Body of pancreas (tissue), 4 donors: ENCODE data around the gene ACLY. TPM values are rescaled to one million over a fixed set of nuclear protein-coding genes. Genes with fewer than 3 reads are reported as not detected.

Experiments used
- ATAC-seq: fragments of 150-250 bp; one replicate; pipeline ENCODE4 v1.9.1; 2016
- DNase-seq, 4 donors: peaks; one replicate each; pipeline ENCODE4 v3.0.0-alpha.2; 2019
- H3K27ac ChIP-seq, 4 donors: fragments of 200-600 bp; sonication (generic); 1 replicate in 3 of 4; 2 replicates in 1 of 4; pipeline versions ENCODE4 v1.5.1 to v1.6.1; 2016 to 2019; ENCODE audit warnings: mild to moderate bottlenecking in 1 of 4, mixed read lengths in 1 of 4, moderate library complexity in 1 of 4
- H3K27me3 ChIP-seq, 2 donors: fragments of 200-600 bp; sonication (generic); one replicate each; pipeline ENCODE4 v1.6.0; 2016; ENCODE audit warnings: mild to moderate bottlenecking in 1 of 2
- H3K36me3 ChIP-seq, 2 donors: fragments of 200-600 bp; sonication (generic); replicated peaks in 1 of 2; 2 replicates each; pipeline ENCODE4 v1.5.1; 2016; ENCODE audit warnings: low read depth in 2 of 2; ENCODE audit not compliant: insufficient read depth in 1 of 2
- H3K4me1 ChIP-seq: fragments of 200-600 bp; sonication (generic); one replicate; pipeline ENCODE4 v1.6.0; 2016
- H3K4me3 ChIP-seq, 2 donors: fragments of 200-600 bp; sonication (generic); 1 replicate in 1 of 2; 2 replicates in 1 of 2; pipeline ENCODE4 v1.5.1; 2016 to 2019
- H3K9me3 ChIP-seq, 3 donors: fragments of 200-600 bp; sonication (generic); 1 replicate in 2 of 3; 2 replicates in 1 of 3; pipeline ENCODE4 v1.5.1; 2016
- POLR2A ChIP-seq, 3 donors: fragments of 450-650 bp; IDR thresholded peaks; one replicate each; pipeline ENCODE4 v1.6.1; 2016; ENCODE audit warnings: antibody characterized with exemption in 3 of 3, mild to moderate bottlenecking in 2 of 3
- WGBS, 2 donors: methylation state at CpG; one replicate each; pipeline ENCODE4 v1.1.5; 2017; 5-methylcytosine and 5-hydroxymethylcytosine counted together
- intact Hi-C: fragments of 100-400 bp; cut with DNase I; formaldehyde crosslinking; loops from one replicate; pipeline ENCODE4 v1.15.1; 2023
- total RNA-seq, 2 donors: library from RNA; depleted of rRNA; stranded (reverse); fragments of >200 nt; gene quantifications; one replicate each; pipeline ENCODE4 v1.1.0, GENCODE V29; 2016
- TF ChIP-seq, protein P1 (sequence below), 7 experiments: fragments of 450-650 bp in 4 of 7; fragments of 200-600 bp in 3 of 7; sonication (generic) in 3 of 7; IDR thresholded peaks; one replicate each; pipeline ENCODE4 v1.5.1; 2016 to 2019; ENCODE audit warnings: antibody characterized with exemption in 7 of 7

ACLY gene
- total RNA-seq, 2 donors from 2014 or later, result 39.2 to 59.0 TPM

DNA sequence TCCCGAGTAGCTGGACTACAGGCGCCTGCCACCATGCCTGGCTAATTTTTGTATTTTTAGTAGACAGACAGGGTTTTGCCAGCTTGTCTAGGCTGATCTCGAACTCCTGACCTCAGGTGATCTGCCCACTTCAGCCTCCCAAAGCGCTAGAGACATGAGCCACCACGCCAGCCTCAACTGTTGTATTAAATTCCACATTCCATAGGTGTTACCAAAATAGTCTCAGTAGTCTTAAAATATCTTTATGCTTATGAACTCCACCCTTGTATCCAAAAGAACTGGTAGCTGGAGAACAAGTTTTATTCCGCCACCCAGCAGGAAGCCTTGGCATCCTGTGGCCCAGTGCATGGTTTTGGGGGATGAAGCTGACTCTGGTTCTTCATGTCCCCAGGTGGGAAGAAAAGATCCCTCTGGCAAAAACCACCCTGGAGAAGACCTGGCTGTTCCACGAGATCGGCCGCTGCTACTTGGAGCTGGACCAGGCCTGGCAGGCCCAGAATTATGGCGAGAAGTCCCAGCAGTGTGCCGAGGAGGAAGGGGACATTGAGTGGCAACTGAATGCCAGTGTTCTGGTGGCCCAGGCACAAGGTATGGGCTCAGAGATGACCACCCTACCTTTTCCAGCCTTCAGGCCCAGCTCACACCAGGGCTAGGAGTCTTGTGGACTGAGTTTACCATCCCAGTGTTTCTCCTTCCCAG lies 30.2 kb upstream of the ACLY start:
- Histone ChIP-seq H3K9me3 (no peaks in the 10 kb centered on the region), H3K27me3 (no peaks in the 10 kb centered on the region), H3K4me1 (peaks cover 7% of the 10 kb centered on the region), H3K27ac (no peak overlapping the region), H3K36me3 (no peaks in the 10 kb centered on the region), H3K4me3 (no peak overlapping the region)
- ATAC-seq (no peak), DNase-seq (no peak)
- 78 to 84% methylated on average over 11 of the region's 11 CpGs for WGBS, 2 donors
- TF ChIP-seq, protein P1, sequence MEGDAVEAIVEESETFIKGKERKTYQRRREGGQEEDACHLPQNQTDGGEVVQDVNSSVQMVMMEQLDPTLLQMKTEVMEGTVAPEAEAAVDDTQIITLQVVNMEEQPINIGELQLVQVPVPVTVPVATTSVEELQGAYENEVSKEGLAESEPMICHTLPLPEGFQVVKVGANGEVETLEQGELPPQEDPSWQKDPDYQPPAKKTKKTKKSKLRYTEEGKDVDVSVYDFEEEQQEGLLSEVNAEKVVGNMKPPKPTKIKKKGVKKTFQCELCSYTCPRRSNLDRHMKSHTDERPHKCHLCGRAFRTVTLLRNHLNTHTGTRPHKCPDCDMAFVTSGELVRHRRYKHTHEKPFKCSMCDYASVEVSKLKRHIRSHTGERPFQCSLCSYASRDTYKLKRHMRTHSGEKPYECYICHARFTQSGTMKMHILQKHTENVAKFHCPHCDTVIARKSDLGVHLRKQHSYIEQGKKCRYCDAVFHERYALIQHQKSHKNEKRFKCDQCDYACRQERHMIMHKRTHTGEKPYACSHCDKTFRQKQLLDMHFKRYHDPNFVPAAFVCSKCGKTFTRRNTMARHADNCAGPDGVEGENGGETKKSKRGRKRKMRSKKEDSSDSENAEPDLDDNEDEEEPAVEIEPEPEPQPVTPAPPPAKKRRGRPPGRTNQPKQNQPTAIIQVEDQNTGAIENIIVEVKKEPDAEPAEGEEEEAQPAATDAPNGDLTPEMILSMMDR (IDR thresholded peaks at IDR 0.05), result no peak
- TF ChIP-seq POLR2A (IDR thresholded peaks at IDR 0.05), result no peak
- intact Hi-C loops, result no loop called here

DNA sequence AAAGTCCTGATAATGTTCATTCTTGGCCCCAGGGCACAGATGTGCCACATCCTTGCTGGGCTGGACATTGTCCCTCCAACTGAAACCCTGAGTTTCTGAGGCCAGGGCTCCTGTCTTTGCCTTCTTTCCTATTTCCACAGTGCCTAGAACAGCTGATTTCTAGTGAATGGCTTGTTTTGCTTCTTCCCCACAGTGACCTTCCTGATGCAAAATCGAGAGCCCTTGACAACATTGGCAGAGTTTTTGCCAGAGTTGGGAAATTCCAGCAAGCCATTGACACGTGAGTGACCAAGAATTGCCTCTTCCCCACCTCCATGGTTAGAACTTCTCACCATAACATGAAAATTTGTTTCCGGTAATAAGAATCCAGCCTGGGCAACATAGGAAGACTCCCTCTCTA lies 26.2 kb upstream of the ACLY start:
- H3K9me3 ChIP-seq, result no peaks in the 10 kb centered on the region
- no peaks in the 10 kb centered on the region for H3K36me3 ChIP-seq
- DNase-seq, result no peak
- TF ChIP-seq, protein P1 (IDR thresholded peaks at IDR 0.05), result no peak
- TF ChIP-seq POLR2A (IDR thresholded peaks at IDR 0.05), result no peak
- 52 to 63% methylated on average over 3 of the region's 3 CpGs for WGBS, 2 donors
- H3K27ac ChIP-seq, result peak overlapping the region in 1 of 4 donors; percentile 39
- H3K27me3 ChIP-seq, result no peaks in the 10 kb centered on the region
- intact Hi-C loops, result no loop called here
- H3K4me3 ChIP-seq, result no peak overlapping the region
- ATAC-seq, result no peak
- H3K4me1 ChIP-seq, result peaks cover 7% of the 10 kb centered on the region

DNA sequence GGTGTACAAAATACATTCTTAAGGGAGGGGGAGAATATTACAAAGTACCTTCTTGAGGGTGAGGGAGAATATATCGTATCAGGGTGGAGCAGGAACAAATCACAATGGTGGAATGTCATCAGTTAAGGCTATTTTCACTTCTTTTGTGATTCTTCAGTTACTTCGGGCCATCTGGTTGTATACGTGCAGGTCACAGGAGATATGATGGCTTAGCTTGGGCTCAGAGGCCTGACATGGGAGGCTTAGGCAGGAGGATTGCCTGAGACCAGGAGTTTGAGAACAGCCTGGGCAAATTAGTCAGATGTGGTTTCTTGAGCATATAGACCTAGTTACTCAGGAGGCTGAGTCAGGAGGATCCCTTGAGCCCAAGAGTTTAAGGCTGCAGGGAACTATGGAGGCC lies 24.7 kb upstream of the ACLY start:
- H3K4me1 ChIP-seq, result peaks cover 14% of the 10 kb centered on the region
- WGBS, 2 donors, result 82 to 84% methylated on average over 3 of the region's 3 CpGs
- H3K4me3 ChIP-seq, result no peak overlapping the region
- DNase-seq (no peak), ATAC-seq (no peak)
- TF ChIP-seq, protein P1 (IDR thresholded peaks at IDR 0.05), result no peak
- no peak for TF ChIP-seq POLR2A (IDR thresholded peaks at IDR 0.05)
- intact Hi-C loops, result no loop called here
- no peaks in the 10 kb centered on the region for H3K9me3 ChIP-seq
- no peaks in the 10 kb centered on the region for H3K36me3 ChIP-seq
- H3K27me3 ChIP-seq, result no peaks in the 10 kb centered on the region
- no peak overlapping the region for H3K27ac ChIP-seq

DNA sequence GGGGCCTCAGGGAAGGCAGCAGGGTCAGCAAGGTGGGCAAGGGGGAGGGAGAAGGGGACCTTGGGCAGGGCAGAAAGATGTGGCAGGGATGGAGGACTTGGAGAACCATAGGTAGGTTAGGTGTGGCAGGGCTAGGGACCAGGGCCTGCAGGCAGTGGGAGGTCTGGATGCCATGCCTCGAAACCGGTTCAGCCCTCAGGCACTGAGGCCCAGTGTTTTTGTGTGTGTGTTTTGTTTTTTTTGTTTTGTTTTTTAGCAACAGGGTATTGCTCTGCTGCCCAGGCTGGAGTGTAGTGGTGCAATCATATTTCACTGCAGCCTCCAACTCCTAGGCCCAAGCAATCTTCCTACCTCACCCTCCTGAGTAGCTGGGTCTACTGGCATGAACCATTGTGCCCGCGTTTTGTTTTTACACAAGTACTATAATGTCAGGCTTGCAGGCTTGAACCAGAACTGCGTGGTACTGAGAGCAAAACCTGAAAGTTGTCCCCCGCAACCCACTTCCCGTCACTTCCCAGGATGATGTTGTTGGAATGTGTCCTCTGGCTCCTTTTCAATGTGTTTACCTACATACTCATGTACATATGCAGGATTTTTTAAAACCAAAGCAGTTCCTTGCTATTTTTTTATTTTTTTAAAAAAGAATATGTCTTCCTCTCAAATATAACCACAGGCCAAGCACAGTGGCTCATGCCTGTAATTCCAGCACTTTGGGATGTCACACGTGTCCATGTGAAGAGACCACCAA lies 24.0 kb upstream of the ACLY start:
- Histone ChIP-seq H3K27me3 (no peaks in the 10 kb centered on the region), H3K9me3 (no peaks in the 10 kb centered on the region), H3K4me3 (no peak overlapping the region), H3K27ac (no peak overlapping the region), H3K4me1 (peaks cover 21% of the 10 kb centered on the region), H3K36me3 (no peaks in the 10 kb centered on the region)
- no peak for ATAC-seq
- TF ChIP-seq, protein P1 (IDR thresholded peaks at IDR 0.05), result no peak
- no peak for TF ChIP-seq POLR2A (IDR thresholded peaks at IDR 0.05)
- no peak for DNase-seq
- 89 to 93% methylated on average over 8 of the region's 8 CpGs for WGBS, 2 donors
- intact Hi-C loops, result no loop called here
